GM21528 (cell line): ENCODE results near the gene CAPN13.

Experiments used
- ATAC-seq: cut with Tn5 transposase; IDR thresholded peaks from one replicate; pipeline ENCODE4 v1.9.1; 2021; ENCODE audit warnings: mild to moderate bottlenecking, moderate library complexity; ENCODE audit not compliant: unreplicated experiment, low FRiP score

CAPN13 gene

DNA sequence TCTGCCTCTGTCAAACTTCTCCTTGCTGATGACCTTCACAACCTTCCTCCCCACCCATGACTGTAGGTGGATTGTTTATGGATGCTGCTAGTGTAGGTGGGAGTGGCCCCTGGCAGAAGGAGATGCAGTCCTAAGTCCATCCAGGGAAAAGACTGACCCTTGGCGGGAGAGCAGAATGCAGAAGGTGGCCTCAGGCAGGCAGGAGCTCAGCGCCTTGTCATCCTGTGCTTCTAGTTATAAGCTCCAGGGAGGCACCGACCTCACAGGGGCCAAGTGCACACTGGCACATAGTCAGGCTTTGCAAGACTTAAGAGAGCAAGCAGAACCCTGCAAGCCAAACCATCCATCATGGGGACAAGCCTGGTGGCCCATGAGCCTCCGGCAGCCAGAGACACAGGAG, 74.4 kb downstream of the CAPN13 start:
- no peak for ATAC-seq

DNA sequence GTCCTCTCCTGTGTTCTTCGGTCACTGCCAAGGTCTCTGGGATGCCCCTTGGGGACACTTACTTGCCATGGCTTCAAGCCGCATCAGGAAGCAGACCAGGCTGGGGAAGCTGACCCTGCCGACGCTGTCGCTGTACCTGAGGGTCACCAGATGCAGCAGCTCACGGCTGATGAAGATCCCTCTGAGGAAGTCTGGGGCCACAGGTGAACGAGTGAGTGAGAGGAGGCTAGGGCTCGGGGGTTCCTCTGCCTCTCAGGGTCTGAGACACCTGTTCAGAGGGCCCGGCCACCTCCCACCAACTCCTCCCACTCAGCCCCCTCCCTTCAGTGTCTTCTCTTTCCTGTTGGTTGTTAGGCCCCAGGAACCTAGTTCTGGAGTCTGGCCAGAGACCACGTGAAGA, 74.9 kb downstream of the CAPN13 start:
- ATAC-seq, result no peak

DNA sequence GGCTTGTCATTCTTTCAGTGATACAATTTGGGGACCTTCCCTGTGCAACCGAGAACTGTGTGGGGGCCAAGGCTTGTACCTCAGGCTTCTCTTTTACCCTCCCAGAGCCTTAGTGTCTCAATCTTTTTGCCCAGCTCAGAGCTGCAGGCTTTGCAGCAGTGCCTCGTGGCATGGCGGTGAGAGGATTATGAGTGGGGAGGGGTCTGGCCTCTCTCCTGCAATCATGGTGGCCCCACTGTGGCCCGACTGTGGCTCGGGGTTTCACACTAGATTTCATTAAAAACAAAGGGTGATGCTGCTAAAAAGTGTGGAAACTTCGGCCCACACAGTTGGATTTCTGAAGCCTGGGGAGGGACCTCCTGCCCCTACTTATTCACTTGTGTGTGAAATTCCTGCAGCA, 75.5 kb downstream of the CAPN13 start:
- no peak for ATAC-seq

DNA sequence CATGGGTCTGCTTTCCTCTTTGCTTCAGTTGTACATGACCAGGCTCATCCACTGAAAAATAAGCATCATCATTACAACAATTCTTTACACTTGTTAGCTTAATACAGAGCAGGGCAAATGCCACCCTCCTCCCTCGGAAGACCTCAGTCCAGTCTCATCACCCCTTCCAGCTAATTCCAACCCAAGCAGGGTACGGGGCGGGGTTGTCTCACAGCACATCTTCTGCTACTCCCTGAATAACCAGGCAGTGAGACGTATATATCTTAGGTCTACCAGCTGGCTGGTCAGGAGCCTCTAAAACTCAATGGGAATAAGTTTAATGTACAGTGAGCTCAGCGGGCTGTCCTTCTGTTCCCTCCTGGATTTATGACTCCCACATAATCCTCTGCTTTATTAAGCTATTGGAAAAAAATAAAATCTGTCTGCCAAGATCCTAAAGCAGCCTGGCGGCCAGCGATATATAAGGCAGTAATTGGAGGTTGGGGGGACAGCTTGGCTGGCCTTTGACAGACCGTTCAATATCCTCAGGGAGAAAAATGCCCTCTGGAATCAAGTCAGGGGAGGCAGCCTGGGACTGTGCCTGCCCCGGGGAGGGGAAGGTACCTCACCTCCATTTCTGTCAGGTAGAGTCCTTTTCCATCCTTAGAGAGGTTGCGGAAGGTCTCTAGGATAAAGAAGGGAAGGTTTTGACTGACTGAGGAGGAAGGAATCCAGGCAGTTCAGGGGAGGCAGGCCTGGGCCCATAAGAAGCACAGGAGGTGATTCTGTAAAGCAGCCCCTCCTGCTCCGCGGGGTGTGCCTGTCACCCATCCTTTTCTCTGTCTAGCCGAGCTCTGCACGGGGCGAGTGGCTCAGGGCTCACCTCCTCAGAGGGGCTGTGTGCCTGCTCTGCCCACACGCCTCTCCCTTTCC, 76.3 kb downstream of the CAPN13 start:
- no peak for ATAC-seq

DNA sequence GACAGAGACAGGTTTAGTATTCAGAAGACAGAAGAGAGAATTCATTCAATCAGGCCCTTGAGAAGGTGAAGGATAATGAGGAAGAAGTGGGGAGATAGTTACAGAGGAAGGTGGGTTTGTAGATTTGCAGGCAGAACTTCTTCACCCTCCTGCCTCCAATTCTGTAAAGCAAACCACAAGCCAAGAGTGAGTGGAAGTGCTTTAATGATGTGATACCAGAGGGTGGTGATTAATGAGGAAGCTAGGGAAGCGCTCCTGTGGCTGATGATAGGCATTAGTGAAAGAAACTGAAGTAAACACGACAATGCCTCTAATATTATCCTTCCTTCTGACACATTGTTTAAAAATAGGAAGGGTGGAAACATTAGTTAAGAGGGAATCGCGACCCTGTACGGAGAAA, 78.2 kb downstream of the CAPN13 start:
- ATAC-seq, result no peak

DNA sequence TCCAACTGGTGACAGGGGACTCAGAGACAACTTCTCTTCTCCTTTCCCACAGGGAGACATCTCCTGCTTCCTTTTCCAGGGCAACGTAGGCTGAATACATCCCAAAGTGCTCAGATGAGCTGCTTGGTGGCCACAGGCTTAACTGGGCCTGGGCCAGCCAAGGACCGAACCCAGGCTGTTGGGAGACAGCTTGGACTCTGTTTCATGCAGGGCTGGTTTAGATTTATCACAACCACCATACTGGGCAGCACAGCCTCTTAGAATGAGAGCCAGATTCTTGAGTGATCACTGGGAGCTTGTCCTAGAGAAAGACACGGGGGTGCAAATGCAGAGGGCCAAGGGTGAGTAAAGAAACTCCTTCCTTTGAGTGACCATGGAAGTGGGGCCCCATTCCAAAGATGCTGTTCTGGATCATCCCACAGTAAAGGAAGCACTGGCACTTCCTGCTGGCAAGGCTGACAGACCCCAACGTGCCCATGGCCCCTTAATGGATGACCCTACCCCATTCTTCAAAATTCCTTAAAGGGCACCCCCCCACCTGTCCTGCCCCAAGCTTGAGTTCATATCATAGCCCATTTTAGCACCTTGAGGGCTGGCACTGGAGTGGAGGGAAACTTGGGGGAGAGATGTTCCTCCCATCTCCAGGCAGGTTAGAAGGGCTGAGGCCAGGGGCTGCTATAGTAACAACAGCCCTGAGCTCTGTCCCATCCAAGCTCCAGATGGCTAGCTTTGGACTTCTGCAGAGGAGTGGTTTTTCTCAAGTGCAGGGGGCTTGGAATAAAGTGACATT, 84.1 kb downstream of the CAPN13 start:
- ATAC-seq, result no peak

DNA sequence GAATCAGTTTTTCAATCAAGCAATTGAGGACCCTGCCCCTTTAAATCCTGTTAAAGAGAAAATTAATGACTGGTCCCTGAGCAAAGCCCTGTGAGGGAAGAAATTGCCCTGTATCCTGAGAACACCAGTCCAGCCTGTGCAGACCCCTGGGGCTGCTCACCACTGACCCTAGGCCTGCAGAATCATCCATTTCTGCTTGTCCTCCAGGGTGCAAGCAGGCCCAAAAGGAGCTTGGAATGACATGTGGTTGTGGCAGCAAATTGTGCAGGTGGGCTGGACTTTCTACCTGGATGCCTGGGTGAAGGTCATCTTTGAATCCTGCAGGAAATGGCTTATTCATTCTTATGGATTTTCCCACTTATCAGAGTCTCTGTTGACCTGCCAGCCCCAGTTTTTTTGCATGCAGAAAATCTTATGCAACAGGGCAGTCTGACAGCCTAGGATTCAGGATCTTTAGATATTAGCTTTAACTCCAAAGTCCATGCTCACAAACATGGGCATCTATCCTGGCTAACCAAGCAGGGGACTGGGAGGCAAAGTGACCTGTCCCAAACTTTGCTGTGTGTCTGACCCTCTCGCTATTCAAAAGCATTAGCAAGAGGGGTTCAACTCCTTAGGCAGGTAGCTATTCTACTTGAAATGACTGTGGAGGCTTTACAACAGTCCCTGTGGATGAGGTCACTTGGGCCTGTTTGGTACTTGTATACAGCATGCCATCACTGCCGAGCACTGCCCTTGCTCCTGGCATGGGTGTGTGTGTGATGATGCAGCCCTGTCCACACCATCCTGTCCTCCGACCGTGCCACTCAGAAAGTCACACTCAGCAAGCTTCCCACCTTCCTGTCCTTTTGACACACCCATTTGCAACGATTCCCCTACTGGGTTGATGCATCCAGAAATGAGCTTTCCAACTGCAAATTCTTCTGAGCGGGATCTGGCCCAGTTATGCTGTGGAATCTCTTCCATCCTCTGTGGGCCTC, 85.3 kb downstream of the CAPN13 start:
- no peak for ATAC-seq

DNA sequence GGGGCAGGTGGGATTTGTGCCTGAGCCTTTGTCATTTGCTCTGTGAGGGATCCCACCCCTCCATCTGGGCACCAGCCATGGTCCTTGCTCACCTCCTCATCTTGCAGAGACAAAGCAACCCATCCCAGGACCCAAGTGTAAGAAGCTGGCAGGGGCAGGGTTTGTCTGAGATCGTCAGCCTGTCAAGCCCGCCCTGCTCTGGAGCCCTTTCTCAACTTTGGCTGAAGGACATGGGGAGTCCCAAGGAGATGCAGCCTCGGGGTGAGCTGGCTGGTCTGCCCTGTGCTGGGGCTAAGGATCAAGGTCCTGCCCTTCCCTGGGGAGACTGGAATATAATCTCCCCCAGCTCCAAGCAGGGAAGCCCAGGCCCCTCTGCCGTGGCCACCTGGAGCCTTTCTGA, 86.0 kb downstream of the CAPN13 start:
- ATAC-seq, result no peak

DNA sequence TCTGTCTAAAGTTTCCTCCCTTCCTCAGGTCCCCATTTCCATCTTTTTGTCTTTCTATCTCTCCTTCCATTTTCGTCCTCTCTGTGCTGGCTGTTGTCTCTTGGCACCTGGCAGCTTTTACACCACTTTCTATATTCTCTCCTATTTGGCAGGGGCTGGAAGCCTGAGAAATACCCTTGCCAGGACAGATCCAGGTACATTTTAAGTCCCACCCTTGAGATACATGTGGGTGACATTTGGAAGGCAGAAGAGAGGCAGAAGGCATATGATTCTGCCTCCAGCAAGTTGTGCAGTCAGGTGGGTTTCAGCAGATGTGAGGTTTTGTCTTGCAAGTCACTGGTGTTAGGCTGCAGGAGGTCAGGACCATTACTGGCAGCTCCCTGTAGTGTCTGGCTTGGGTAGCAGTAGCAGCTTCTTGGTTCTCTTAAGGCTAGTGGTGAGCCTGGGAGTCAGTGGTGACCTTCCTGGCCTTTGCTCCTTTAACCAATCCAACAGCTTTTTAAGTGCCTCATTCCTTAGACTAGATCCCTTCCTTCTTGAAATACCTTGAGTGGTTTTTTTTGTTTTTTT, 90.1 kb downstream of the CAPN13 start:
- ATAC-seq, result no peak

- no peak for ATAC-seq
Measured at GRCh38 chr2:30716123-30716900, 90.9 kb downstream of the CAPN13 start.

DNA sequence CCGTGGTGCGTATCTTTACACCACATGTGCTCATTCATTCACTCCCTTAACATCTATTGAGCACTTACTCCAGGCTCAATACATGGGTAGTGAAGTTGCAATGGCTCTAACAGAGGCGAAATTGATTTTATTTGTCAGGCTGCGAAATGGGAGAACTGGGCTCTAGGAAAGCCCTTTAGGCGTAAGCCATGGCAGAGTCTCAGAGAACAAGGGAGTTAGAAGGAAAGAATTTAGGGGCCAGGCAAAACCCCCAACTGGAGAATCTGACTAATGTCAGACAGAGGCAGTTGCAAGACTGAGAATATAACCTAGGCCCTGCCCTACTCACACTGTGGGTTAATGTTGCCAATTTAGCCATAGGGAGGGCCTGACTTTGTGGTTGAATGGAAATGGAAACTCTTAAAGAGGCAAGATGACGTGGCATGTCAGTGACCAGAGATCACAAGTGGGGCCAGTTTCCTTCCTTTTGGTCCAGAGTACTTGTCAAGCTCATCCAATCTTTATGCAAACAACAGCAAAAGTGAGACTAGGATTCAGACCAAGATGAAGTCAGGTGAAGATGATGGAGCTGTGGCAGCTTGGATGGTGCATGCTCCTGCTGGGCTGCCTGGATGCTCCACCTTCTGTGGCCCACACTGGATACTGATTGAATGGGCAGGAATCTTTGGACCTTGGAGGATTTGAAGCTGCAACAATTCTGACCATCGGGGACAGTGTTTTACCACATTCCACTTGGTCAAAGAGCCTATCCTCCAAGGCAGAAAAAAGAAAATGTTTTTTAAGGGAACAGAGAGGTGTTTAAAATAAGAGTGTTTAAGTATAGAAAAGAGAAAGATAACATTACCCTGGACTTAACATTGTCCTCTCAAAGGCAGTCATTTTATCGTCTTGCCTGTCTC, 92.2 kb downstream of the CAPN13 start:
- ATAC-seq, result no peak

- no peak for ATAC-seq
Measured at GRCh38 chr2:30713698-30714097, 93.5 kb downstream of the CAPN13 start.

DNA sequence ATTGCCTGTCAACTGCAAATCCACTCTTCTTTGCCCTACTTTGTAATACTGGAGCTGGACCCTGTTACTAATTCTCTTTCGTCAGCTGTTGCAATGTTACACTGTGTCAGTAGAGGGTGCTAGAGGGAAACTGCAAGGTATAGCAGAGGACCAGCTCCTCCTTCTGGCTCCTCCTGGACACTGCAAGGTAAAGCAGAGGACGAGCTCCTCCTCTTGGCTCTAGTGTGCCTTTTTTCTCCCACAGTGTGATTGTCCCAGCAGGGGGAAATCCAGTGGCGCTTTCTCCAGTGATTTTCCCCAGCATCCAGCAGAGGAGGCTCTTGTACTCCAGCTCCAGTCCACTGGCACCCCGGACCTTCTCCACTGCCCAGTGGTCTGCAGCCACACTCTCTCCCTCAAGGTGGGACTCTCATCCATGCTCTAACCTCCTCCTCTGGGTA, 95.6 kb downstream of the CAPN13 start:
- ATAC-seq, result peak; percentile 72

DNA sequence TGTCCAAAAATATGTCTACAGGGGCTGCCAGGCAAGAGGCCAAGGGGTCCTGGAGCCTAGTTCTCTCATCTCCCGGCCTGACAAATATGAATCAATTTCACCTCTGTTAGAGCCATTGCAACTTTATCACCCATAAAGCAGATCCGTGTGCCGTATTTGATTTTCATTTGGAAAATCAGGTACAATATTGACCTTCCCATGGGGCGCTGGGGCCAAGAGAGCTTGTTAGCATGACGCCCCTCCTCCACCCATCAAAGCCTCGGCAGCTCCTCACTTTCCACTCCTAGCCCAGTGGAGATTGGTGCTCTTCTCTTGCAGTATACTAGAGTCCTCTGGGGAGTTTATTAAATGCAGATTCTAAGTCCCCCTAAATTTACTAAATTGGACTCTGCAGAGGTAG, 96.8 kb downstream of the CAPN13 start:
- ATAC-seq, result no peak

DNA sequence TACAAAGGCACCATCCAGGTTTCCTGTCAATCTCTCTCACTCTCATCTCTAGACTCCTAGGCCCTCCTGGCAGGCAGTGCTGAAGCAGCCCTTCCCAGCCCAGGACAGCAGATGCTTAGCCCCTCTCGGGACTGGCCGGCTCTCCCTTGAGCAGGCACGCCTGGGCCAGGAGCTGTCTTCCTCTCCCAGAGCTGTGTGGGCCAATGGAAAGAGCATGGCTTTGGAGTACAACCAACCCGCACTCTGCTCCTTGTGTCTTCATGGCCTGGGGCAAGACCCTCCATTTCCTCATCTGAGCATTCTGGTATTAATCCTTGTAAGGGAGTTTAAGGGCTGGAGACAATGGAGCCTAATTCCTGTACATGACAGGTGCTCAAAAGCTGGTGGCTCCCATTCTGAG, 97.2 kb downstream of the CAPN13 start:
- ATAC-seq, result no peak

GRCh38 chr2:30709516-30709915, 97.7 kb downstream of the CAPN13 start:
- no peak for ATAC-seq

DNA sequence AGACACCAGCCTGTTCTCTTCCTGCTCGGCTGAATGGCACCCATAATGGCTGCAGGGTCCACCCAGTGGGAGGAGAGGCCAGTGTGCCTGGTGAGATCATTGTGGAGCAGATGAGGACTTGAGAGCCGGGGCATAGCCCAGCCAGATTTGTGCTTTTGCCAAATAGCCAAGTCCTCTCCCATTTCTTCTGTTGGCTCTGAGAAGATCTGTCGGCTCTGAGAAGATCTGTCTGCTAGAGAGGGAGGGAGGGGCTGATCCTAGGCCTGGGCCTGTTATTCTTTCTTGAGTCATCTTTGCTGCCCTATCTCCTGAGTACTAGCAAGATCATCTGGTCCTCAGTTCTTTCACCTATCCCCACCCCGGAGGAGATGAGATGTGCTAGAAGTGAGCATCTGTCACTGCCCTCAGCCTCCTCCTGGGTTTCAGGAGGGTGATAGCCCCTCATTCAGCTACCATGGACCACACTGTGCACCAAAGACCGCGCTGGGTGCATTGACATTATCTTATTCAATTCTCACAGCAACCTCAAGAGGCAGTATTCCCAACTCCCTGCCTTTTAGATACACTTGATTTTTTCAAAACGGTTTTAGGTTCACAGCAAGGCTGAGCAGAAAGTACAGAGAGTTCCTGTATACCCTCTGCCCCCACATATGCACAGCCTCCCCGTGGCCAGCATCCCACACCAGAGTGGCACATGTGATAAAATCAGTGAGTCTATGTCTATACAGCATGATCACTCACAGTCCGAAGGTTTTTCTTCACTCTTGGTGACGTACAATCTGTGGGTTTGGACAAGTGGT, 98.6 kb downstream of the CAPN13 start:
- no peak for ATAC-seq
